GM10248 (cell line): ENCODE data around the gene USP9X.
A peak's percentile ranks its signal among the peaks of the same experiment; 100 is the strongest.

Source experiments
- CTCF ChIA-PET: fragments of 300-600 bp; sonication (Branson Sonifier 250); formaldehyde crosslinking; extraction: SDS; loops from one replicate; lab custom pipeline; 2021; ENCODE audit warnings: antibody characterized with exemption; lab: Yijun Ruan, JAX
- POLR2A ChIA-PET: fragments of 350-650 bp; sonication (Branson Sonifier 250); formaldehyde crosslinking; extraction: SDS; loops from one replicate; lab custom pipeline; 2020; ENCODE audit warnings: antibody characterized with exemption; lab: Yijun Ruan, JAX
- DNase-seq: peaks from one replicate; pipeline ENCODE4 v3.0.0; 2012; ENCODE audit errors: extremely low spot score
- CTCF ChIP-seq: IDR thresholded peaks from 2 replicates; pipeline ENCODE4 v1.5.1; 2012; ENCODE audit warnings: mild to moderate bottlenecking, low read depth; ENCODE audit errors: extremely low read depth, missing control alignments, control extremely low read depth

The USP9X gene

GRCh38 chrX:41116948-41117347 is 31.7 kb downstream of the USP9X start:
- TF ChIP-seq CTCF, result no peak
- CTCF ChIA-PET, result interaction anchor here (1.0 kb wide), 1 partner anchor 8 kb away, joined by 3 read pairs; no protein-coding TSS in a partner anchor
- DNase-seq, result peak; percentile 50
- POLR2A ChIA-PET, result interaction anchor here (1.0 to 1.6 kb wide), 2 partner anchors 17 to 26 kb away, joined by 4 read pairs; no protein-coding TSS in a partner anchor

- ChIA-PET CTCF (no interaction called here), POLR2A (interaction anchor here (0.6 kb wide), 1 partner anchor 22 kb away, joined by 3 read pairs; no protein-coding TSS in a partner anchor)
- no peak for TF ChIP-seq CTCF
- DNase-seq, result no peak
Observed at GRCh38 chrX:41118156-41118555, 32.9 kb downstream of the USP9X start.

- POLR2A ChIA-PET, result interaction anchor here (1.0 kb wide), 1 partner anchor 8 kb away, joined by 3 read pairs; no protein-coding TSS in a partner anchor
- DNase-seq, result no peak
- no peak for TF ChIP-seq CTCF
- CTCF ChIA-PET, result interaction anchor here (1.0 to 1.3 kb wide), 2 partner anchors 61 to 467 kb away, joined by 3 to 5 read pairs; no protein-coding TSS in a partner anchor
Observed at GRCh38 chrX:41119803-41120202, 34.6 kb downstream of the USP9X start.

- POLR2A ChIA-PET, result no interaction called here
- DNase-seq, result no peak
- TF ChIP-seq CTCF, result no peak
- CTCF ChIA-PET, result no interaction called here
Observed at GRCh38 chrX:41121766-41122165, 36.5 kb downstream of the USP9X start.

GRCh38 chrX:41122664-41123257 is 37.5 kb downstream of the USP9X start:
- TF ChIP-seq CTCF, result no peak
- CTCF ChIA-PET, result no interaction called here
- DNase-seq, result no peak
- POLR2A ChIA-PET, result no interaction called here

GRCh38 chrX:41127477-41128192 is 42.4 kb downstream of the USP9X start:
- ChIA-PET POLR2A (no interaction called here), CTCF (interaction anchor here (2.0 kb wide), 1 partner anchor 13 kb away, joined by 7 read pairs; no protein-coding TSS in a partner anchor)
- DNase-seq, result peak; percentile 15
- no peak for TF ChIP-seq CTCF
